Activated CD4-positive, alpha-beta T cell treated with anti-CD3 and anti-CD28 coated beads for 4 hours (primary cell): ENCODE results near the gene MINAR1.
"Not testable (repeated sequence)": the region's sequence is repeated elsewhere in the genome, so short reads cannot be mapped to it uniquely, and the experiment has no call there.

Source experiments
- DNase-seq, 2 donors: peaks; one replicate each; pipeline ENCODE4 v3.0.0-alpha.2; 2020

MINAR1 gene

GRCh38 chr15:79431636-79432344 is at the start of gene MINAR1:
MINAR1 (plus strand) TSS chr15:79432336; CDS start chr15:79456148, 23,812 bp downstream.
- no peak for DNase-seq

DNA sequence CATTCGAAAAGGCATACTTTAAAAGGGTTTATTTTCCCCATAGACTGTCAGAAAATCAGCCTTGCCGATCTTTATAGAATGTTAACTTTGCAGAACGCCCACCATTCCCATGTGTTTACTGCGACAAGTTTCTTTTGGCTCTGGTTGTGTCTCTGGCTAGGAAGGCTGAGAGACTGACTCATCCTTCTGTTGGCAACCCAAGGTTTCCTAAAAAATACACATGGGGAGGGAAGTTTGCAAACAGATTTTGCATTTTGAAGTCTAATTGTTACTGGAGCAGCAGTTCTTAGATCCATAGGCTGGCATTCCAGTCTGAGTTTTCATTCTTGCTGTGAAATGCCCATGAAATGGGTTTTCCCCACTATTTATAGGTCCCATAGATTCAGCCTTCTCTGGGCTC is 37.9 kb upstream of the MINAR1 start:
- DNase-seq: no peak

DNA sequence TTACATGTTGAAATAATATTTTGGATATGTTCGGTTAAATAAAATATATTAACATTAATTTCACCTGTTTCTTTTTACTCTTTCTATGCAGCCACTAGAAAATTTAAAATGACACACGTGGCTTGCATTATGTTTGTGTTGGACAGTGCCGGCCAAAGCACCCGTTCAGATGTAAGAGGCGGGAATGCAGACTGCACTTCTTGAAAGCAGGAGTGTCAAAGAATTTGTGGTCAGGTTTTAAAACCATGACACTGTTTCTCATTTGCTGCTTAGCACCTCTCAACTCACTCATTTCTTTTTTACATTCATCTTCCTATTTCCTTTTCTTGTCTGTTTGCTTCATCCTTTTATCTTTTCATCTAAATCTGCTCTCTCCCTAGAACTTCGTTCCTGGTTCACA is 35.3 kb upstream of the MINAR1 start:
- DNase-seq: no peak

GRCh38 chr15:79397269-79397910 is 34.7 kb upstream of the MINAR1 start:
- DNase-seq: no peak

- DNase-seq: no peak
Observed at GRCh38 chr15:79399606-79400005, 32.5 kb upstream of the MINAR1 start.

GRCh38 chr15:79400650-79401049 is 31.5 kb upstream of the MINAR1 start:
- DNase-seq: no peak

- no peak for DNase-seq
Observed at GRCh38 chr15:79401301-79401700, 30.8 kb upstream of the MINAR1 start.

GRCh38 chr15:79402136-79402535 is 30.0 kb upstream of the MINAR1 start:
- DNase-seq: no peak

DNA sequence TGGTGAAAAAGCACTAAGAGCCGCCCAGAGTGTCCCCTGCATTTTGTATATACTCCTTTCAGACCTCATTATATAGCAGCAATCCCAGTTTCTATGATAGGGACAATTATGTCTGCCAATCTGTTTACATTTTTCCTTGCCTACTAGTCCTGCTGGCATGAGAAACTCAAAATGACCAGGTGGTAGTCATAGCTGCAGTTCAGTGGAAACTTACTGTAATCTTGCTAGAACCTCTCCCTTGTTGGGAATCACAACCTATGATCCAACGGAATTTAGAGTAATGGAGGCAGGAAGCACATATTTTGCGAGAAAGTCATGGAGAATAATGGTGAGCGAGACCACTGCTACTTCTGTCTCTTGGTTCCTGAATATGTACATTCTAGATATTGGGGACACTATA is 28.6 kb upstream of the MINAR1 start:
- no peak for DNase-seq

- DNase-seq: no peak
Observed at GRCh38 chr15:79406210-79406609, 25.9 kb upstream of the MINAR1 start.

- no peak for DNase-seq
Observed at GRCh38 chr15:79408041-79408440, 24.1 kb upstream of the MINAR1 start.

DNA sequence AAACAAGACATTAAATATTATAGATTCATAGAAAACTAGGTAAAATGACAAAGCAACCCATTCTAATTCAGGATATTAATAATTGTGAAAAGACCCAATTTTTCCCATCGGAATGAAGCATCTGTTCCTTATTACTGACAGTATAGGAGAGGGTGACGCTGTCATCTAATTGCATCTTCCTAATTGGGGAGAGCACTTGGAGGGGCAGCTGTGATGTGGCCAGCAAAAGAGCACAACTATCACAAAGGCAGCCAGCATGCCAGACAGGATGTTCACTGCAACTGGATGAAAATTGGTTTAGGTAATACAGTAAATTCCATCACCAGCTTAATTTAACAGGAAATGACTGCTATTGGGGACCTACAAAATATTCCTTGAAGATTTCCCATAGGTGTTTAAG is 21.9 kb upstream of the MINAR1 start:
- DNase-seq: no peak

DNA sequence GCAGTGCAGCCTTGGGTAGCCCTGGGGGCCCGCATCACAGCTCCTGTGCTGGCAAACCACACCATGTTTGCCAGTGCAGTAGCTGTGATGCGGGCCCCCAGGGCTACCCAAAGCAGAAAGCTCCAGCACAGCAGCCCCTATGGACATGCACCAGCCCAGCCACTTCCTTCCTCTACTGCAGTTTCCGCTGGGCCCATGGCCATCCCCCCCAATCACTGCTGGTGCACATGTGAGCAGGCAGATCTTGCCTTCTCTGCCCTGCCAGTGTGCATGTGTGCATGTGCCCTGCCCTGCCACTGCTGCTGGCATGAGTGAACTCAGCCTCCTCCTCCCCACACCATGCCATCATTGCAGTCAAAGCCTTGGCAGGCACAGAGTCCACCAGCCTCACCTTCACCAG is 20.1 kb upstream of the MINAR1 start:
- DNase-seq: no peak

DNA sequence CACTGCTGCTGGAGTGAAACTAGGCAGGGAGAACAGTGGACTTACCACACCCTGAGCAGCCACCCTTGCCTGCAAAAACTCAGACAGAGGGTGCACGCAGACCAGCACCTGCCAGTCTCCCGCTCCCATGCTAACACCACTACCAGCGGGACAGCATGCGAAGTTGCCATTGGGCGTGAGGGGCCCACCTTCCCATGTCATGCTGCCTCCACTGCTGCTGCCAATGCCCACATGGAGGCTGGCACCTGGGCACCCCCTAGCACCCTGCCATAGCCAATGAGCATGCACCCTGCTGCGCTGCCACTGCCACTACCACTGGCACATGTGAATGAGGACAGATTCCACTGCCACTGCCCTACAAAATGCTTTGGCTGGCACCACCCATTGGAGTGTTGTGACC is 19.7 kb upstream of the MINAR1 start:
- no peak for DNase-seq

GRCh38 chr15:79416876-79417275 is 15.3 kb upstream of the MINAR1 start:
- DNase-seq: no peak

GRCh38 chr15:79418693-79419279 is 13.3 kb upstream of the MINAR1 start:
- no peak for DNase-seq

DNA sequence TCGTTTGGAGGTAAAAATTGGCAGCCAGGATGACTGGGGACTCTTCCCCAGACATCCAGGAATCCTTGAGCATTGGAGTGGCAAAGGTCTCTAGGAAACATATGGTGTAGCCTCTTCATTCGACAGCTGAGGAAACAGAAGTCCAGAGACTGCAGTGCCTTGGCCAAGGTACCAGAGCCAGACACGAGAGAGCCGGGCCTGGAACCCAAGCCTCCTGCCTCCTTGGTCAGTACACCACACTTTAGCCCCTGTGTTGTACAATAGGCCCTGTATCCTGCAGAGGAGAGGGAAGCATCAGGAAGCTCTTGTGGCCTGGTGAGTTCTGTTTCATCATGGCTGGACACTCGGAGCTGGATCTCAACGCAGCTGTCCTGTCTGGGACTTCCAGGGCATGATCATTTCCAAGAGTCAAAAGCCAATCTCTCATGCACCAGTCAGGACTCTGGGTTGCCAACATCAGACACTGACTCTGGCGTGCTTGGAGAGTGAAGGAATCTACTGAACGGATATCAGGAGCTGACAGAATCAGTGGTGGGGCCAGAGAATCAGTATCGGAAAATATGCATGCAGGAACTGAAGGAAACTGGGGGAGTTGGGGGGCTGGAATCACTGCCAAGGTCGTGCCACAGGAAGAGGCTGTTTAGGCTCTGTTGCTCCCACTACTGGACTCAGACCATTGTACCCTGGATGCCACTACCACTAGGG is 6.4 kb upstream of the MINAR1 start:
- DNase-seq: no peak

DNA sequence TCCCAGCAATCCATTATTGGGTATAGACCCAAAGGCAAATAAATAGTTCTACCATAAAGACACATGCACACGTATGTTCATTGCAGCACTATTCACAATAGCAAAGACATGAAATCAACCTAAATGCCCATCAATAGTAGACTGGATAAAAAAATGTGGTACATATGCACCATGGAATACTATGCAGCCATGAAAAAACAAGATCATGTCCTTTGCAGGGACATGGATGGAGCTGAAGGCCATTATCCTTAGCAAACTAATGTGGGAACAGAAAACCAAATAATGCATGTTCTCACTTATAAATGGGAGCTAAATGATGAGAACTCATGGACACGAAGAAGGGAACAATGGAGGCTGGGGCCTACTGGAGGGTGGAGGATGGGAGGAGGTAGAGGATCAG is 5.2 kb upstream of the MINAR1 start:
- not testable (repeated sequence) for DNase-seq

GRCh38 chr15:79427781-79428598 is 4.1 kb upstream of the MINAR1 start:
- no peak for DNase-seq

DNA sequence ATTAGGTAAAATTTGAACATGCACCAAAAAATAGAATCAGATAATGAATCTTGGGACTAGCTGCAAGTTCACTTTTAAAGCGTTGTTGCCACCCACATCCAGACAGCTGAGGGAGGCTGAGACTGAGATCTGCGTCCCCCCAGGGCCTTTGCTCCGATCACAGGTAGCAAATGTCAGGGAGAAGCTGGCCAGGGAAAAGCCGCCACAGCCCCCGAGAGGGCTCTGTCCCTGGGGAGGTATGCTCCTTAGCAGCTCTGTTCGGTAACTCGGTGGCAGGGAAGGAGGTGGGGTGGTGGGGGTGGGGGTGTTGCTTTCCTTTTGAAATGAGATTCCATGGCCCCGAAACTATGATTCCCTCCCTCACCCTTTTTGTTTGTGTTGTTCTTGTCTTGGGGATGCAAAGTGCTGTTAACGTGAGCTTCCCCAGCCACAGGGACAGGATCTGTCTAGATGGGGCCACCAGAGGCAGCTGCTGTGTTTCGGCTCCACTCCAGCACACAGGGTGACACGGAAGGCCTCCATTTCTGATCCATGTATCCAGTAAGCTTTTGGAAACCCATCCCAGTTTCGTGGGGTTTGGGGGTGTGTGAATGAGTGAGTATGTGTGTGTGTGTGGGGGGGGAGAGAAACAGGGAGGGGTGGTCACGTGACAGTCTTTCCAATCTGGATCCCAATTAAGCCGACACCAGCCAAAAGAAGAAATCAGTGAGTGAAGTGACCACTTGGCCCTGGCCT is 1.1 kb upstream of the MINAR1 start:
- no peak for DNase-seq

DNA sequence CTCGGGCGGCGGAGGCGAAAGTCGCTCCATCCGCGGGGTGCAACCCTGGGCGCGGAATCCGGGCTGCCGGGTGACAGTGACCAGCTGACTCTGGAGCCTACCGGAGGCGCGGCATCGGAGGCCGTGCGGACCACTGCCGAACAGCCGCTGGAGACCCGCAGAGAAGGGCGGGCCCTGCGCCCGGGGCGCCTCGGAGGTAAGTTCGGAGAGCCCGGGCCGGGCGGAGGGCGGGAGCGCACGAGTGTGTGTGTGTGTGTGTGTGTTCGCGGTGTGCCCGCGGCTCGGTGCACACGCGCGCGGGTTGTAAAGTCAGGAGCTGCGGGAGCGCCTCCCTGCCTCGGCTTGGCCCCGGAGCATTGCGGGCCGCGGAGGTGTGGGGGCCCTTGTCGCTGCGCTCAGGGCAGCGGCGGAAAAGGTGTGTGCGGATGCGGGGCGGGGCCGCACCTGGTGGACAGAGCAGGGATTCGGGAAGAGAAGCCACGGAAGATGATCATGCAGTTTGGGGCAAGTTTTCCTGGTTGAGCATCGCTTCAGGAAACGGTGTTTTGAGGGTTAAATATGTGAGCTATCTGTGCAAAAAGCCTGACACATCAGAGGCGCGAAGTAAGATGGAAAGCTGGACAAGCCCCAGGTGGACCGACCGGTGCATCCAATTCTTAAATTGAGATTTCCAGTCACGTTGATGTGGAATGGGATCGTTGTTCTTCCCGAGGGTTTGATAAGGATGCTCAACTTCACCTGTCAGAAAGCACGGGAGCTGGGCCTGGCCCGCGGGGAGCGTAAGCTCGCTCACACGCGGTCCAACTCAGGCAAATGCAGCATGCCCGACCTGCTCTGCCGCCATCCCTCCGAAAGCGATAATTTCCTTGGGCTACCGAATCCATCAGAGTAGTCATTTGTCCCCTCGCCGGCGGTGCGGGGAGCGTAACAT is 474 bp downstream of the MINAR1 start:
- DNase-seq: no peak
